ENCODE measurements around the gene MECR.

Gene MECR

GRCh38 chr1:29254346-29254745 is 23.6 kb upstream of the MECR start:
- no peak for DNase-seq

- DNase-seq: no peak
These were observed 22.4 kb upstream of the MECR start for GRCh38 chr1:29253180-29253579.

- no peak for DNase-seq
These were observed 20.7 kb upstream of the MECR start for GRCh38 chr1:29251164-29252124.

GRCh38 chr1:29249951-29250581 is 19.3 kb upstream of the MECR start:
- DNase-seq: no peak

- DNase-seq: no peak
These were observed 18.5 kb upstream of the MECR start for GRCh38 chr1:29249170-29249691.

GRCh38 chr1:29248409-29248808 is 17.7 kb upstream of the MECR start:
- no peak for DNase-seq

- no peak for DNase-seq
These were observed 17.0 kb upstream of the MECR start for GRCh38 chr1:29247571-29248273.

- DNase-seq: no peak
These were observed 16.3 kb upstream of the MECR start for GRCh38 chr1:29247044-29247443.

GRCh38 chr1:29245876-29246275 is 15.1 kb upstream of the MECR start:
- DNase-seq: no peak

- no peak for DNase-seq
These were observed 14.5 kb upstream of the MECR start for GRCh38 chr1:29245261-29245660.

- DNase-seq: no peak
These were observed 13.1 kb upstream of the MECR start for GRCh38 chr1:29243871-29244200.

- no peak for DNase-seq
These were observed 12.5 kb upstream of the MECR start for GRCh38 chr1:29243023-29243870.

GRCh38 chr1:29240986-29241385 is 10.3 kb upstream of the MECR start:
- DNase-seq: no peak

GRCh38 chr1:29240400-29240837 is 9.7 kb upstream of the MECR start:
- no peak for DNase-seq

- no peak for DNase-seq
These were observed 8.4 kb upstream of the MECR start for GRCh38 chr1:29239142-29239541.

- DNase-seq: no peak
These were observed 7.9 kb upstream of the MECR start for GRCh38 chr1:29238620-29239002.

- DNase-seq: no peak
These were observed 7.3 kb upstream of the MECR start for GRCh38 chr1:29237852-29238619.

- no peak for DNase-seq
These were observed 6.5 kb upstream of the MECR start for GRCh38 chr1:29237129-29237821.

GRCh38 chr1:29236712-29237128 is 6.0 kb upstream of the MECR start:
- DNase-seq: no peak

GRCh38 chr1:29235955-29236711 is 5.4 kb upstream of the MECR start, which contains the start of gene PTPRU:
Gene PTPRU (plus strand): TSS chr1:29236522. CDS start chr1:29236645, 123 bp downstream.
- peak; percentile 73 for DNase-seq

All from activated T-cell treated with anti-CD3 and anti-CD28 coated beads for 4 hours (primary cell).